ENCODE measurements around the gene ZBTB24.
"Not testable (repeated sequence)": the region's sequence is repeated elsewhere in the genome, so short reads cannot be mapped to it uniquely, and the experiment has no call there.

ZBTB24 gene

DNA sequence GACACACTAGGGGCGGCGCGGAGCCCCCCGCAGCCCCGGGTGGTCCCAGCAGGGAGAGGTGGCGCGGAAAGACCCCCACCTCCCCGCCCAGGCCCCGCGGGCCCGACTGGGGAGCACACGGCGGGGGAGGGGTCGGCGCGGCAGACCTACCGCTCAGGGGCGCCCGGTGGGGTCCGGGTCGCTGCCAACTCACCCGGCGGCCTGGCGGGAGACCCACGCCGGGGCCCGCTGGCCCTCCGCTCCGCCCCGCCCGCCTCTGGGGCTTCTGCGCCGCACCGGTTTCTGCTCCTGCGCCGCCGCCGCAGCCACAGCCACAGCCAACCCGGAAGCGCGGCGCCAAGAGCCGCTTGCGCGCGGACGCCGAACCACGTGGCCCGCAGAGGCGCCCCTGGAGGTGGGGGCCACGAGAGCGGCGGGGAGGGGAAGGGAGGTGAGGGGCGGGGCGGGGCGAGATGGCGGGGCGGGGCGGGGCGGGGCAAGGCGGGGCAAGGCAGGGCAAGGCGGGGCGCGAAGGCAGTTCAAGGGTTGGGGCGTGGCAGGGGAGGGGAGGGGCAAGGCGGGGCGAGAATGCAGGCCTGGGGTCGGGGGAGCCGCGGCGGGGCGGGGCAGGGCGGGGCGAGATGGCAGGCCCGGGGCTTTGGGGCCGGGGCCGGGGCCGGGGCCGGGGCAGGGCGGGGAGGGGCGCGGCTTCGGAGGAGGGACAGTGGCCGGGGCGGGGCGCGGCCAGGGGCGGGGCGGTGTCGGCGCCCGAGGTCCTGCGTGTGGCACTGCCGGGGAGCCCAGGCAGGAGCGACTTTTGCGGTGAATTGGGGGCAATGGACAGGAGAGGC is at the start of gene ZBTB24:
ZBTB24 (minus strand) TSS at position 315 of the 830 bp plus-strand sequence. CDS start 1,193 bp downstream, outside the sequence.
- peak; percentile 70 for DNase-seq (ENCODE audit: low read depth)

DNA sequence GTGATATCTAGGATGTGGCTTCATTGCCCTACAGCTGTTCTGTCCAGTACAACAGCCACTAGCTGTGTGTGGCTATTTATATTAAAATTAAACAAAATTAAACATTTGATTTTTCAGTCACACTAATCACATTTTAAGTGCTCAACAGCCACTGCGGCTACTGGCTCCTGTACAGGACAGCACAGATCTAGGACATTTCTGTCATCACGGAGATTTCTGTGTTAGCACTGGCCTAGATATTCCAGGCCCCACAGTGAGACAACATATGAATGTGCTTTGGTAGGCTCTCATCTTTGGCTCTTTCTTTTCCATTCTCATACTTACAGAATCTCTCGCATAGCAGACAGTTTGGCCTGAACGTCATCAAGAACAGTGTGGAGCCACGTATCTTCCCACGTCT is 48.4 kb upstream of the ZBTB24 start:
- DNase-seq (ENCODE audit: low read depth) = no peak

DNA sequence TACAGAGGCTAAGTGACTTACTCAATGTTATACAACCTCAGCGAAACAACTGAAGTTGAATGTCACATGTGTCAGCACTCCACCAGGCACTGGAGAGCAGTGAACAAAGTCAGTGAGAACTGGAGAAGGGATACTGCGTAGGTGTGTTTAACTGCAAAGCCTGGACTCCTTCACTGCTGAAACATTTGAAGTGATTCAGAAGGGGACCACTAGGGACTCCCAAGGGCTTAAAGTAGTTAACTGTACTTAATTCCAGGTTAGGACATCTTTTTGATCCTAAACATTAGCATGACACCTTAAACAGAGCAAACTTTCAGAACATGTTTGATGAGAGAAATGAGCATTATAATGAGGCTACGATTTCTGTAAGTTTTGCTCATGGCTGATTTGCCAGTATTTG is 45.0 kb upstream of the ZBTB24 start:
- DNase-seq (ENCODE audit: low read depth) = no peak

DNA sequence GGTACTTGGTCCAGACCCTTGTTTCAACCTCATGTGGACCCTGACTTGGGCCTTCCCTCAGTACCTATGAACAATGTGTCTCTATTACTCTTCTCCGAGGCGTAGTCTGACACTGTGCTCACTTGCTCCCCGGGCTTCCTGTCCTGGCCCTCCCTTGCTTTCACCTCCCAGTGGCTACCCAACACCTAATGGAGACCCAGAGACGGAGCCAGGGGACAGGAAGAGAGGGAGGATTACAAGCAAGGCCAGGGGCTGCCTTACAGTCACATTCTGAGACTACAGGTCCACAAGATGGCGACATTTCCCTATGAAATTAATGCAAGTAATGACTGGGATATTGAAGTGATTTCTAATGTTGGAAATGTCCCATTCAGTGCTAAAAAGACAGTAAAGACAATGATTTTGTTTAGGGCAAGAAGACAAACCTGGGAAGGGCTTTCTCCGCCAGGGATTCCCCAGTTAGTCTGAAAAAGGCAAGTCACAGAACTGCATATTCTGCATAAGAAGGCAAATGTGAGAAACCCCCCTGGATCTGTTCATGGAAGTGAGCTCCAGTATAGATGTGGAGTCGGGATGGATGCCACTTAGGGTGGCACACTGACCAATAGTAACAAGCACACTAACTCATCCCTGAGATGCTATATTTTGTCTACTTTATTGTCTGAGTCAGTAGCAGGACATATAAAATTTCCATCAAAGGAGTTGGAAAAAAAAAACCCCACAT is 44.0 kb upstream of the ZBTB24 start:
- DNase-seq (ENCODE audit: low read depth) = no peak

DNA sequence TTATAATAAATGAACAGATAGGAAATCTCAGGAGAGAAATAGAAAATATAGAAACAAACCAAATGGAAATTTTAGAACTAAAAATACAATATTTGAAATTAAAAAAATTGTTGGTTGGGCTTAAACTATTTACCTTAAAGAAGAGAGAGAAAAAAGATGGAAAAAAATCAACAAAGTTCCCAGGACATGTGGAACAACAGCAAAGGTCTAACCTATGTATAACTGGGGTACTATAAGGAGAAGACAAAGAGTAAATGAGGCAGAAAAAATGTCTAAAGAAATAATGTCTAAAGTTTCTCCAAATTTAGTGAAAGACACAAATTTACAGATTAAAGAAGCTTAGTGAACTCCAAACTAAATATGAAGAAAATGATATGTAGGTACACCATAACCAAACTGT is 41.1 kb upstream of the ZBTB24 start:
- DNase-seq (ENCODE audit: low read depth) = no peak

DNA sequence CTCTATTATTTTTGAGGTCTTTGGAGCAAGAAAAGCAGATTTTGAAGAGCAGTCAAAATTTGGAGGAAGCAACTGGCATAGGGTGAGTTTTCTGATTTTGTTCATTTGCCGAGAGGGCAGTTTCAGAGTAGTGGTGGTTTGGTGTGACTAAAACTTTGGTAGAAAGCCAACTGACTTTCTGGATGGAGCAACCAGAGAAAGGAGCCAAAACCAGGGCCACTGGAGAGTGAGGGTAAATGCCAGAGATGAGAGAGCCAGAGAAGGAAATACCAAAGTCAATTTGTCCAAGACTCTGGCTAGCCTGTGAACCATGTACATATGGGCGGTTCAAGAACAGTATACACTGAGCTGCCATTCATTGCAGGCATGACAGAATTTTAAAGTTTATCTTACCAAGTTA is 40.5 kb upstream of the ZBTB24 start:
- DNase-seq (ENCODE audit: low read depth) = no peak

DNA sequence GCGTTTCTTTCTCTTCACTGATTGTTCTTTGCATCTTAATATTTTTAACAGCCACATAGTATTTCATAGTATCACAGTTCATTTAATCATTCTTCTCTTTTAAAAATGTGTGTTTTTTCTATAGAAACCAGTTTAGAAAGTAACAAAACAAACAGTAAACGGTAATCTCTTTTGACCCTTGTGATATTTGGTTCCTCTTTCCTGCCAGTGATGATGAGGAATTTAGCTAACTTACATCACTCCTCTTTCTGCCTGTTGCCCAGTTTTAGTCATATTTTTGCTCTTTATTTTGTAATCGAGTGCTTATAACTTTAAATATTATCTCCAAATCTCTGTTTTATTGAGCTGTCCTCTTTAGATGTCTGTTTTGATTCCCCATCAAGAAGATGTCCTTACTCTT is 38.1 kb upstream of the ZBTB24 start:
- DNase-seq (ENCODE audit: low read depth) = no peak

DNA sequence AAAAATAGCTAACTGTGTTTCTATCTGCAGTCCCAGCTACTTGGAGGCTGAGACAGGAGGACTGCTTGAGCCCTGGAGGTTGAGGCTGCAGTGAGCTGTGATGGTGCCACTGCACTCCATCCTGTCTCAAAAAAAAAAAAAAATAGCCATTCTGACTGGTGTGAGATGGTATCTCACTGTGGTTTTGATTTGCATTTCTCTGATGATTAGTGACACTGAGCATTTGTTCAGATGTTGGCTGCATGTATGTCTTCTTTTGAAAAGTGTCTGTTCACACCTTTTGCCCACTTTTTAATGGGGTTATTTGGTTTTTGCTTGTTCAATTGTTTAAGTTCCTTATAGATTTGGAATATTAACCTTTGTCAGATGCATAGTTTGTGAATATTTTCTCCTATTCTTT is 36.6 kb upstream of the ZBTB24 start:
- DNase-seq (ENCODE audit: low read depth) = not testable (repeated sequence)

DNA sequence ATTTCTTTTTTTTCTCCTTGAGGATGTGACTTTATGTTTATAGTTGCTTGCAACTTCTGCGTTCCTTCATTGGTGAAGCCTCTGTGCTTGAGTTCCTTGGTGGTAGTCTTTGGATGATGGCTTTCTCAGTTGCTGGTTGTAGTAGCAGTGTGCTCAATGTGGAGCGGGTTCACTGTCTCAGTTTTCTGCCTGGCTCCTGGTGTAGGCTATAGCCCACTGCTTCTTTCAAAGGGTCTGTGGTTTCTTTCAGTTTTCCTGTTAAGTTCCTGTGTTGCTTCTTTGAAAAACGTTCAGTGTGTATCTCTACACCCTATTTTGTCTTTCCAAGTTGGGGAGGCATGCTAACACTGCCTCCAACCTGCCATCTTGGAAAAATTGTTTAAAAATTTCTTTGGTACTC is 33.9 kb upstream of the ZBTB24 start:
- no peak for DNase-seq (ENCODE audit: low read depth)

DNA sequence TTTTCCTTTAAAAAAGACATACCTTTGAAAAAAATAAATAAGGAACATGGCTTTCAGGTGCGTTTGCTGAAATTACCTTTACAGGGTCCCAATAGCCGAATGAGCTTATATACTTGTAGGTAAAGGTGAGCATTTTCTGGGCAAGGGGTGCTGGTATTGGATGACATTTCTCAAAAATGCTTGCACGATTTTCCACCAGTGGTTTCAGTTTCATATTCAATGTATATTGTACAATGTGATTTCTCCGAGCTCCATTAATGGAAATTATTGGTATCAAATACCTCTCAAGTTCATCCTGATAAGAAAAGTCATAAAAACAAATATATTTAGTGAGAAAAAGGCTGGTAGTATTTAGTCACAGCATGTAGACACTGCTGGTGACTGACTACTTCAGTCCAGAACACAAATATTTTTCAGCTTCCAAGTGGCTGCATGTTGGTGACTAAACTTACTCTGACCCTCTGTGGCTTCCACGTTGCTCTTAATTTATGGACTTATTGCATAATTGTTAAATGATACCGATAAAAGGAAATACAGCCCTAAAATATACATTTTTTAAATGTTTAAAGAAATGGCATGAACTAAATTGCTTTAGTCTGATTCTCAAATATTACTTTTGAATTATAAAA is 32.9 kb upstream of the ZBTB24 start:
- DNase-seq (ENCODE audit: low read depth) = no peak

DNA sequence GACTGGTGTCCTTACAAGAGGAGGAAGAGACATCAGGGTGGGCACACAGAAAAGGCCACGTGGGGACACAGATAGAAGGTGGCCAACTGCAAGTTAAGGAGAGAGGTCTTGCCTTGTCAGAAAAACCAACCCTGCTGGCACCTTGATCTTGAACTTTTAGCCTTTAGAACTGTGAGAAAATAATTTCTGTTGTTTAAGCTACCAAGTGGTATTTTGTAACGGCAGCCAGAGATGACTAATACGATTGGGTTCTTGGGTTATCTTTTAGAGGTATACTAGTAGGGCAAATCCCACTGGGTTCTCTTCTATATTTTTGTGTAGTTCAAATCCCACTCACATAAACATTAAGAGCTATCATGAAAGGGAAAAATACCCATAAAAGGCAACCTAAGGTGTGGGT is 31.9 kb upstream of the ZBTB24 start:
- DNase-seq (ENCODE audit: low read depth) = no peak

DNA sequence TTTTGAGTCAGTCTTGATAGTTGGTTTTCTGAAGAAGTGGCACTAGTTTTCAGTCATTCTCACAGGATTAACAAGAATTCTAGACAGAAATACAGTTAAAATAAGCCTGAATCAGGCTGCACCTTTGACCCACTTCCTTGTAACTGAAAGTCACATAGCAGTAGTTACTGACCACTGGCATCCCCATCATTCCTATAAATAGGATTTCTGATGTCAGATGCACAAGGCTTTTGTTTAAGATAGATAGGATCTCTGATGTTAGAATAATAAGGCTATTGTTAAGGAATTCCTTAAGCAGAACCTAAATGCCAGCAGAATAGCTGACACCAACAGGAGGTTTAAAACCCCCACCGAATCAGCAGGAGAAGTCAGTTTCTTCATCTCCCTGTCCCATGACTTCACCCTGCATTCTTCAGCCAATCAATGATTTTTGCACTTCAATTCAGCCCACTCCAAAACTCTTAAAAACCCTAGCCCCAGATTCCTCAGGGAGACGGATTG is 30.6 kb upstream of the ZBTB24 start:
- no peak for DNase-seq (ENCODE audit: low read depth)

DNA sequence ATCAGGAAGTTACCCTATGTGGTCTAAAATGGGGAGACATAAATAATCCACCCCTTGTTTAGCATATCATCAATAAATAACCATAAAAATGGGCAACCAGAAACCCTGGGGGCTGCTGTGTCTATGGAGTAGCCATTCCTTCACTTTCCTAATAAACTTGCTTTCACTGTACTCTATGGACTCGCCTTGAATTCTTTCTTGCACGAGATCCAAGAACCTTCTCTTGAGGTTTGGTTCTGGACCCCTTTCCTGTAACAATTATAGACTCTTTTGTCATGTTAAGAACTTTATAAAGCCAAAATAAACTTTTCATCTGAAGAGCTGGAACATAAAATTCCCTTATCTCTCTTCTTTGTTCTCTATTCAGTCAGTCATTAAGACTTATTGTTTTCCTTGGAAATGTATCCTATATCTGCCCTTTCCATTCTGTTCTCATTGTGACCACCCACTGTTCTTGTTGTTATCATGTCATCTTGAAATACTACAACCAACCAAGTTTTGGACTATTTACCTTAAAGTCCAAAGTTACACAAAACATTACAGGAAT is 29.3 kb upstream of the ZBTB24 start:
- no peak for DNase-seq (ENCODE audit: low read depth)

DNA sequence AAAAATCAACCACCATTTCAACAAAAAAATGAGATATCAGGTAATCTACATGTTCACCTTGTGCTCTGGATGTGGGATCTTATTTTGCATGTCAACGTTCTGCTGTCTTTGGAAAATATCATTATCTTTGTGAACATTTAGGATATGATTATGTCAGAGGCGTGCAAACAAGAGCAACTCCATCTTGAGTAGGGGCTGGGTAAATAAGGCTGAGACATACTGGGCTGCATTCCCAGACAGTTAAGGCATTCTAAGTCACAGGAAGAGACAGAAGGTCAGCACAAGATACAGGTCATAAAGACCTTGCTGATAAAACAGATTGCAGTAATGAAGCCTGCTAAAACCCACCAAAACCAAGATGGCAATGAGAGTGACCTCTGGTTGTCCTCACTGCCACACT is 28.8 kb upstream of the ZBTB24 start:
- no peak for DNase-seq (ENCODE audit: low read depth)

DNA sequence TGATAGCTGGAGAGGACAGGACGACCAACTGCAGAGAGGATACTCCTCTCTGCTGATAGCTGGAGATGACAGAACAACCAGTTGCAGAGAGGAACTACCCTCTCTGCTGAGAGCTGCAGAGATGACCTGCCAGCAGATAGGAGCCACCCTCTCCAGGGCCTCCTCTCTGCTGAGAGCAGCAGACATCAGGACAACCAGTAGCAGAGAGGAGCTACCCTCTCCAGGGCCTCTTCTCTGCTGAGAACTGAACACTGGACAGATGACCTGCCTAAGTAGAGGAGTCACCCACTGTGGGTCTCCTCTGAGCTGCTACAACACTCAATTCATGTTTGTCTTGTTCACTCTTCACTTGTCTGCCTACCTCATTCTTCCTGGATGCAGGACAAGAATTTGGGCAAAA is 27.3 kb upstream of the ZBTB24 start:
- DNase-seq (ENCODE audit: low read depth) = no peak

DNA sequence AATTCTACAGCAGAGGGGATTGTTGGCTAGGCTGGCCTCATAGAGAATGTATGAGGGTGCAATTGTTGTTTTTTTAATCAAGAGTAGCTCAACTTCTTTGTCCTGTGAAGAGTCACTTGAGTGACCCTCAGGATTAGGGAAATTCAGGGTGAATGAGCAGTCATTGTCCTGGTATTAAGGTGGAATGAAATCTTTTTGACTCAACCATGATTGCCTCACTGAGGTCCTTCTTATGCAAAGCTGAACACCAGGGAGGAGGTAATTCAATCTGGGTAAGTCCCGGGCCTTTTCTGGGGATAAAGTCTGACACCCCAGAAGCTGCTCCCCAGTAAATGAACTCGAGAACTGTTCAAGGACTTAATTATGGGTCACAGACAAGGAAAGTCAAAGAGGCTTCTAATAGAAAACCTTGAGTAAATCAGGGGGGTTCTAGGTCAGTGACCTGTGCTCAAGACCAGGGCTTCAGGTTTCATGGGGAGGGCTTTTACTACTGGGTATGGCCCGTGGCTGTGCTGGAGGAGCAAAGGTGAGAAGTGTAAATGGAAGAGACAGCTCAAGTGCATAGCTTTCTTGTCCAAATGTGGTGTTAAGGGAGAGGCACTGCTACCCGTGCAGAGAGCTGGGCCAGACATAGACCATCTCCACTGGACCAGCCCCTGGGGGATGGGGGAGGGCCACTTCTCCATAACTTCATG is 25.3 kb upstream of the ZBTB24 start:
- DNase-seq (ENCODE audit: low read depth) = no peak

DNA sequence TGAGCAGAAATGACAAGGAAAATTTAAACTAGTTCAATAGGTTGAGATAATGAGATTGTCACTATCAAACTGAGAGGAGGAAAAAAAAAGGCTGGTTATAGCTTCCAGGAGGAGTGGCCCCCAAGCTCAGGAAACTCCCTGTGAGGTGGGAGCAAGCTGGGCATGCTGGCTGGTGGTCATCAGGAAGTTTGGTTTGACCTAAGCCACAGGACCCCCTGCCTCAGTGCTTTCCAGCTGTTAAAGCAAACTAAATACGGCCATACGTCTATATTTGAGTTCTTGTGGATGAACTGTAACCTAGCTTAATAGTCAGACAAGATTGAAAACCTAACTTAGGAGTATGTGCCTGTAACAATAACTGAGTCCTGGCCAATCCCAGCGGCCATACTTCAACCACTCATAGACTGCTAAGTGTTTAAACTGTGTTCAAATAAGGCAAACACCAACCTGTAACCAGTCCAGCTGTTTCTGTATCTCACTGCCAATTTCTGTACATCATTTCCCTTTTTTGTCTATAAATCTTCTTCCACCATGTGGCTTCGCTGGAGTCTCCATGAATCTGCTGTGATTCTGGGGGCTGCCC is 24.6 kb upstream of the ZBTB24 start:
- DNase-seq (ENCODE audit: low read depth) = no peak

DNA sequence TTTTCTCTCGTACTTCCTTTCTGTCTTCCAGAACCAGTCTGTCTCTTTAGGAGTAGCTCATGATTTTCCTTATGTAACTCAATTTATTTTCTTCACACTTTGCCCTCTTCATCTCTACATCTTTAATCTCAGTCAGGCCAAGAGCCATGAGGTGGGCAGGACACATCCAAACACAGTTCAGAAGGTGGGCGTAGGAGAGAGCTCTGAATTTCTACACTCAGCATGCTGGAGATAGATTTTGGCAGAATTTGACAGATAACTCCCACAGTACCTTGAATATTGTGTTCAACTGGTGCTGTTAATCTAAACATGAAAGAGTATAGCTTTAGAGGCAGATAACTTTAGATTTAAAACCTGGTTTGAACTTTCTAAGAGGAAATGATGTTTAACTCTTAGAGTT is 23.8 kb upstream of the ZBTB24 start:
- DNase-seq (ENCODE audit: low read depth) = no peak

DNA sequence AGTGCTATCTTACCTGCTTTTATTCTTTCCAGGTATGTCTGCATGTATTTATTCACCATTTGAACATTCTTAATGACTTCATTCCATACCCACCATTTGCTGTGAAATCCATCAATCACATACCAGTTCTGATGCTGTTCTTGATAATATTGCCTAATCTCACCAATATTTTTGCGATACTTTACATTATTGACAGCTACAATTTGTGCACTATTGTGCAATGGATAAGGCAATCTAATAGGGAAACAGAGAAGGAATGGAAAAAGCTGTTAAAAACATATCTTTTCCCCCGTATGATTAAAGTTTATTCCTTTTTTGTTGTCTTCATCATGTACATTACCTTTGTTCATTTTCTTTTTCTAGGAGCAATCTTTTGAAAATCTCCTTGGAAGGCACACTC is 23.3 kb upstream of the ZBTB24 start:
- DNase-seq (ENCODE audit: low read depth) = no peak

DNA sequence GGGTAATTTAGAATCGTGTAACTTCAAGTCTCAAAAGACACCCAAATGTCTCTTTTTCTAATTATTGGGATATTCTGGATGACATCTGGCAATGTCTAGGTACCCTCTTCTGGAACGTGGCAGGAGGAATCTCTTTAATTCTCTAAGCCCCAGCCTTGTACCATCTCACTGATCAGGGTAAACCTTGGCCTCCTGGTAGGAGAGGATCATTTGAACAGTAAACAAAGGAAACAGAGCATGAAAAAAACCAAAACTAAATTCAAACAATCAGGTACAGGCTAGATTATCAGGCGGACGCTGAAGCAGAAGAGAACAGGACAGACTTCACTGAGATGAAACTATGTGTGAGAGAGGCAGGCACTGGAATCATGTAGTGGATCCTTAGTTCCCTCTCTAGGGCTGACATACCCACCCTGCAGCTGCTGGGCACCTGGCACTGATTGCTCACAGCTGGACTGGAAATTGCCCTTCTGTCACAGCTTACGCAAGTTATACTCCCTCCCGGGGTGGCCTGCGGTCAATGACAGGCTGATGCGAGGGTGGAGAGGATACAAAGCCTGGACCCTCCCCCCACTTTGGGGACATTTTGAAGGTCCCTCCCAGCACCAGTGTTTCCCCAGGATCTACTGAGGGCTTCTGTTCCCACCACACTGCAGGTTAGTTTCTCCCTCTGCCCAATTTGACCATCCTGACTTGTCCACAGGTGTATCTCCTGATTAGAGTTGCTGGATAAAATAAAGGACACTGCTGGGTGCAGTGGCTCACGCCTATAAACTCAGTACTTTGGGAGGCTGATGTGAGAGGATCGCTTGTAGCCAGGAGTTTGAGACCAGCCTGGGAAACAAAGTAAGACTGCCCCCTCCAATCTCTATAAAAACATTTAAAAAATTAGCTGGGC is 20.6 kb upstream of the ZBTB24 start:
- no peak for DNase-seq (ENCODE audit: low read depth)

DNA sequence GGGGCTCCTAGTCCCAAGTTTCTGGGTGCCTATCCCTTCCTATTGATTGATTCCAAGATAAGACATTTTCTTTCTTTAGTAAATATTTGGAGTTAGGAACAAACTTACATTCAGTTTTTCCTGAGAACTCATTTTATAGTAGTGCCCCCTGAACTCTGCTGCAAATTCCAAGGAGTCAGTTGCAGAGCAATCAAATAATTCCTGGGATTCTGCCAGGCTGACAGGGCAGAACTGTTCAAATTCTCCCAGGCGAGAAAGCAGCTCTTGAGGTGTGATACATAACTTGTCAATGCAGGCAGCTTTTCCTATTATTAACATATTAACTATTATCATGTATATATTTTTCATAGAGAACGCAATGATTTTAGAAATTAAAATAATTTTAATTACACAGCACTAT is 15.9 kb upstream of the ZBTB24 start:
- DNase-seq (ENCODE audit: low read depth) = no peak

Measured in stimulated activated CD8-positive, alpha-beta memory T cell treated with anti-CD3 and anti-CD28 coated beads, Interleukin-15, amount 100 ng/mL, for 24 hours (primary cell).